Measurements from ENCODE around the gene PTPN1.

PTPN1 gene

DNA sequence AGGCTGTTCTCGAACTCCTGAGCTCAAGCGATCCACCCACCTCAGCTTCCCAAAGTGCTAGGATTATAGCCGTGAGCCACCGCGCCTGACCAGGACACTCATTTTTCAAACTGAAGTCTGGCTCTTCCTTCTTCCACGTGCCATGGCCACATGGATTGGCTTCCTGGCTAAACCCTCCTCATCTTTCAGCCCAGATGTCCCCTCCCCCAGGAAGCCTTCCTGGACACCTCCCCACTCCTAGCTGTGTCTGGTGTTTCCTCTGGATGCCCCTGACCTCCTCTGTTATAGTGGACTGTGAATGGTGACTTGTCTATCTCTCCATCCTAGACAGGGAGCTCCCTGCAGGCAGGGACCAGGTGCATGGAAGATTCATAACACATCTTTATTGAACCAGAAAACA is 124.0 kb downstream of the PTPN1 start:
- DNase-seq (ENCODE audit: low read depth in 2 of 2), result no peak

Data from fibroblast of skin of left biceps (primary cell).